Measurements from ENCODE around the gene VAMP1. TPM values are rescaled to one million over a fixed set of nuclear protein-coding genes. Genes with fewer than 3 reads are reported as not detected.
"Not testable (repeated sequence)": the region's sequence is repeated elsewhere in the genome, so short reads cannot be mapped to it uniquely, and the experiment has no call there.

The VAMP1 gene
- total and polyA plus RNA-seq, 2 experiments from 2014 or later, result 13.9 to 16.1 TPM

GRCh38 chr12:6478416-6478815, 7.9 kb upstream of the VAMP1 start:
- TF ChIP-seq STAT1 (IDR thresholded peaks at IDR 0.05; ENCODE audit: unreplicated experiment), result no peak
- no peak overlapping the region for H3K4me2 ChIP-seq
- H3K79me2 ChIP-seq (replicated peaks; ENCODE audit: insufficient read depth), result no peaks in the 10 kb centered on the region
- peaks cover 23% of the 10 kb centered on the region for H3K9me3 Mint-ChIP-seq
- no peaks in the 10 kb centered on the region for H3K4me1 ChIP-seq (ENCODE audit: insufficient read depth)
- DNase-seq (ENCODE audit: low spot score) (no peak), ATAC-seq (no peak)
- H3K27ac ChIP-seq (ENCODE audit: low read depth), result no peak overlapping the region
- no peaks in the 10 kb centered on the region for H3F3A ChIP-seq (replicated peaks; ENCODE audit: low read depth)
- H3K9me2 ChIP-seq (ENCODE audit: insufficient read depth), result peaks cover 5% of the 10 kb centered on the region; the same call in 1 of the 2 replicates
- H3K4me1 Mint-ChIP-seq, result no peaks in the 10 kb centered on the region
- H3K27me3 Mint-ChIP-seq (ENCODE audit: insufficient read depth, low read depth, poor library complexity), result peaks cover 4% of the 10 kb centered on the region
- H3K4me3 Mint-ChIP-seq, result no peak overlapping the region
- no peaks in the 10 kb centered on the region for H3K36me3 ChIP-seq (ENCODE audit: insufficient read depth)
- H3K27me3 ChIP-seq (ENCODE audit: insufficient read depth), result no peaks in the 10 kb centered on the region
- H3K27ac Mint-ChIP-seq, result no peak overlapping the region
- no peak overlapping the region for H2AFZ ChIP-seq
- no peak overlapping the region for H3K4me3 ChIP-seq
- peaks cover 5% of the 10 kb centered on the region; the same call in 2 of the 3 replicates for H3K36me3 Mint-ChIP-seq (ENCODE audit: low read depth)
- H4K20me1 ChIP-seq (replicated peaks; ENCODE audit: insufficient read depth), result no peaks in the 10 kb centered on the region

DNA sequence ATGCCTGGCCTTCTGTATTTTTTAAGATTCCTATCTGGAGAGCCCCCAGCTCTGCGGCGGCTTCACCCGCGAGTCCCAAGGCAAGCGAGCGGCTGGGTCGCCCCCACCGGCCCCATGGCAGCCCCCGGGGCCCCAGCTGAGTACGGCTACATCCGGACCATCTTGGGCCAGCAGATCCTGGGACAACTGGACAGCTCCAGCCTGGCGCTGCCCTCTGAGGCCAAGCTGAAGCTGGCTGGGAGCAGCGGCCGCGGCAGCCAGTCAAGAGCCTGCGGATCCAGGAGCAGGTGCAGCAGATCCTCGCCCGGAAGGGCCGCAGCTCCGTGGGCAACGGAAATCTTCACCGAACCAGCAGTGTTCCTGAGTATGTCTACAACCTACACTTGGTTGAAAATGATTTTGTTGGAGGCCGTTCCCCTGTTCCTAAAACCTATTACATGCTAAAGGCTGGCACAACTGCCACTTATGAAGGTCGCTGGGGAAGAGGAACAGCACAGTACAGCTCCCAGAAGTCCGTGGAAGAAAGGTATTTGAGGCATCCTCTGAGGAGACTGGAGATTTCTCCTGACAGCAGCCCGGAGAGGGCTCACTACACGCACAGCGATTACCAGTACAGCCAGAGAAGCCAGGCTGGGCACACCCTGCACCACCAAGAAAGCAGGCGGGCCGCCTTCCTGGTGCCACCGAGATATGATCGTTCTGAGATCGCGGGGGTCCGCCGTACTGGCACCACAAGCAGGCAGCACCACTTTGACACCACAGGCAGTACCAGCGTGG, 7.3 kb upstream of the VAMP1 start:
- H3K4me2 ChIP-seq; H3K4me3 ChIP-seq; H3K27ac Mint-ChIP-seq; DNase-seq (ENCODE audit: low spot score); H3K36me3 ChIP-seq (ENCODE audit: insufficient read depth); H3K27me3 ChIP-seq (ENCODE audit: insufficient read depth); H3K79me2 ChIP-seq (replicated peaks; ENCODE audit: insufficient read depth); H3K36me3 Mint-ChIP-seq (ENCODE audit: low read depth); H3K9me2 ChIP-seq (ENCODE audit: insufficient read depth); H3F3A ChIP-seq (replicated peaks; ENCODE audit: low read depth); ATAC-seq; H4K20me1 ChIP-seq (replicated peaks; ENCODE audit: insufficient read depth); H3K27ac ChIP-seq (ENCODE audit: low read depth); H3K27me3 Mint-ChIP-seq (ENCODE audit: insufficient read depth, low read depth, poor library complexity); H3K4me1 Mint-ChIP-seq; H2AFZ ChIP-seq; H3K4me1 ChIP-seq (ENCODE audit: insufficient read depth); H3K4me3 Mint-ChIP-seq: not testable (repeated sequence)
- H3K9me3 Mint-ChIP-seq, result peaks cover 23% of the 10 kb centered on the region

DNA sequence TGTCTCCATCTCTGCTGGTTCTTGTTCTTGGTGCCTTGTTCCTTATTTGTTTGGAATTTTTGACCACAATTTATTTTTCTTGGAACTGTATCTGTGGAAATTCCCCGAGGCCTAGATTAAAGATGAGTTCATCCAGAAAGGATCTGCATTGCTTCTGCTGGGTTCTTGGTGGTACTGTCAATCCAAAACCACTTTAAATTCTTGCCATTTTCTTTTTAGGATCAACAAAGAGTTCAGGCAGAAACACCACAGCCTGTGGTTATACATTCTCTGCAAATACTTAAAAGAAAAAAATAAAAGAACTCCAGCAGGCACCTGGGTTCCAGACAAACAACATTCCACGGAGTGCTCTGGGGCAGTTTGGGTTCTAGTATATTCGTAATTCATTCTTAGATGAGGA, 6.0 kb upstream of the VAMP1 start:
- ATAC-seq (no peak), DNase-seq (ENCODE audit: low spot score) (no peak)
- H3K27me3 Mint-ChIP-seq (ENCODE audit: insufficient read depth, low read depth, poor library complexity), result no peaks in the 10 kb centered on the region
- peaks cover 8% of the 10 kb centered on the region for H3F3A ChIP-seq (replicated peaks; ENCODE audit: low read depth)
- H3K9me3 Mint-ChIP-seq, result peaks cover 23% of the 10 kb centered on the region
- H3K9me2 ChIP-seq (ENCODE audit: insufficient read depth), result peaks cover 5% of the 10 kb centered on the region; the same call in 1 of the 2 replicates
- H4K20me1 ChIP-seq (replicated peaks; ENCODE audit: insufficient read depth), result no peaks in the 10 kb centered on the region
- H3K4me2 ChIP-seq, result no peak overlapping the region
- no peak overlapping the region for H2AFZ ChIP-seq
- H3K27me3 ChIP-seq (ENCODE audit: insufficient read depth), result no peaks in the 10 kb centered on the region
- H3K36me3 Mint-ChIP-seq (ENCODE audit: low read depth), result peaks cover 5% of the 10 kb centered on the region; the same call in 2 of the 3 replicates
- no peak overlapping the region for H3K4me3 ChIP-seq
- no peak overlapping the region for H3K27ac ChIP-seq (ENCODE audit: low read depth)
- no peaks in the 10 kb centered on the region for H3K79me2 ChIP-seq (replicated peaks; ENCODE audit: insufficient read depth)
- no peaks in the 10 kb centered on the region for H3K4me1 ChIP-seq (ENCODE audit: insufficient read depth)
- H3K4me1 Mint-ChIP-seq, result no peaks in the 10 kb centered on the region; the same call in 2 of the 3 replicates
- no peaks in the 10 kb centered on the region for H3K36me3 ChIP-seq (ENCODE audit: insufficient read depth)
- H3K4me3 Mint-ChIP-seq, result no peak overlapping the region
- H3K27ac Mint-ChIP-seq, result no peak overlapping the region
- TF ChIP-seq ZNF462 (CRISPR knock-in tag; IDR thresholded peaks at IDR 0.05) (no peak), NANOG (IDR thresholded peaks at IDR 0.05; ENCODE audit: borderline replicate concordance) (no peak), ETS1 (IDR thresholded peaks at IDR 0.05) (no peak), CREB1 (CRISPR knock-in tag; IDR thresholded peaks at IDR 0.05; ENCODE audit: low read depth) (no peak), JUNB (IDR thresholded peaks at IDR 0.05; ENCODE audit: unreplicated experiment) (no peak)

Measured in GM23338 (cell line).